Measurements from ENCODE around the gene EFHC1. TPM values are rescaled to one million over a fixed set of nuclear protein-coding genes. Genes with fewer than 3 reads are reported as not detected.

Gene EFHC1
- polyA plus RNA-seq, 1 donor from 2014 or later, result 173 TPM

DNA sequence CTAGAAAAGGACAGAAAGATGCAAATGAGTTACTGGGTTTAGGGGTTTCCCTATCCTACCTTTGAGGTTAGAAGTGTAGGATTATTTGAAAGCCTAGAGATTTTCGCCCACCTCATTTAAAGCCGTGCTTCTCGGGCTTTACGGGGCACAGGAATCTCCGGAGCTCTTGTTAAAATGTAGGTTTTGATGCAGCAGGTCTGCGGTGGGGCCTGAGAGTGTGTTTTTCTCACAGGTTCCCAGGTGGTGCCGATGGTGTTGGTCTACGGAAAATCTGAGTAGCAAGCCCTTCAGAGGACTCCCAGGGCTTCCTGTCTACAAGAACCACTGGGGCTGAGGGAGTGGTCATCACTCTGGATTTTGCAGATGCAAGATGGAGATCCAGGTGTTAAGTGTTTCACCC lies 109.2 kb downstream of the EFHC1 start:
- H4K20me1 ChIP-seq (ENCODE audit: insufficient read depth), result no peaks in the 10 kb centered on the region
- H3K27ac ChIP-seq (ENCODE audit: low read length), result no peak overlapping the region
- H3K9me2 ChIP-seq (ENCODE audit: insufficient read depth, low read length), result no peaks in the 10 kb centered on the region
- TF ChIP-seq RAD21 (conservative IDR thresholded peaks at IDR 0.05), result no peak
- TF ChIP-seq MXI1 (conservative IDR thresholded peaks at IDR 0.05; ENCODE audit: poor library complexity, severe bottlenecking), result no peak
- no peak for TF ChIP-seq TAF1 (IDR thresholded peaks at IDR 0.05; ENCODE audit: low read depth)
- TF ChIP-seq EZH2 (IDR thresholded peaks at IDR 0.05; ENCODE audit: borderline replicate concordance, insufficient read depth, low read length, poor library complexity, severe bottlenecking), result no peak
- TF ChIP-seq, protein P1, sequence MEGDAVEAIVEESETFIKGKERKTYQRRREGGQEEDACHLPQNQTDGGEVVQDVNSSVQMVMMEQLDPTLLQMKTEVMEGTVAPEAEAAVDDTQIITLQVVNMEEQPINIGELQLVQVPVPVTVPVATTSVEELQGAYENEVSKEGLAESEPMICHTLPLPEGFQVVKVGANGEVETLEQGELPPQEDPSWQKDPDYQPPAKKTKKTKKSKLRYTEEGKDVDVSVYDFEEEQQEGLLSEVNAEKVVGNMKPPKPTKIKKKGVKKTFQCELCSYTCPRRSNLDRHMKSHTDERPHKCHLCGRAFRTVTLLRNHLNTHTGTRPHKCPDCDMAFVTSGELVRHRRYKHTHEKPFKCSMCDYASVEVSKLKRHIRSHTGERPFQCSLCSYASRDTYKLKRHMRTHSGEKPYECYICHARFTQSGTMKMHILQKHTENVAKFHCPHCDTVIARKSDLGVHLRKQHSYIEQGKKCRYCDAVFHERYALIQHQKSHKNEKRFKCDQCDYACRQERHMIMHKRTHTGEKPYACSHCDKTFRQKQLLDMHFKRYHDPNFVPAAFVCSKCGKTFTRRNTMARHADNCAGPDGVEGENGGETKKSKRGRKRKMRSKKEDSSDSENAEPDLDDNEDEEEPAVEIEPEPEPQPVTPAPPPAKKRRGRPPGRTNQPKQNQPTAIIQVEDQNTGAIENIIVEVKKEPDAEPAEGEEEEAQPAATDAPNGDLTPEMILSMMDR (IDR thresholded peaks at IDR 0.05; ENCODE audit: poor library complexity, severe bottlenecking), result no peak
- no peaks in the 10 kb centered on the region for H3F3A ChIP-seq (ENCODE audit: insufficient read depth, low read length, poor library complexity, severe bottlenecking)
- H3K27me3 ChIP-seq (ENCODE audit: insufficient read depth, low read depth, low read length), result no peaks in the 10 kb centered on the region
- H3K9me3 ChIP-seq (ENCODE audit: low read length), result no peaks in the 10 kb centered on the region
- no peak overlapping the region for H3K4me3 ChIP-seq (ENCODE audit: low read length)
- no peaks in the 10 kb centered on the region for H3K79me2 ChIP-seq (replicated peaks; ENCODE audit: insufficient read depth, low read length)
- no peak overlapping the region for H3K9ac ChIP-seq (ENCODE audit: low read length)
- no peaks in the 10 kb centered on the region for H3K36me3 ChIP-seq (ENCODE audit: insufficient read depth, low read length)
- H2AFZ ChIP-seq (ENCODE audit: low read depth, low read length), result no peak overlapping the region
- H3K4me2 ChIP-seq (ENCODE audit: low read length), result no peak overlapping the region

DNA sequence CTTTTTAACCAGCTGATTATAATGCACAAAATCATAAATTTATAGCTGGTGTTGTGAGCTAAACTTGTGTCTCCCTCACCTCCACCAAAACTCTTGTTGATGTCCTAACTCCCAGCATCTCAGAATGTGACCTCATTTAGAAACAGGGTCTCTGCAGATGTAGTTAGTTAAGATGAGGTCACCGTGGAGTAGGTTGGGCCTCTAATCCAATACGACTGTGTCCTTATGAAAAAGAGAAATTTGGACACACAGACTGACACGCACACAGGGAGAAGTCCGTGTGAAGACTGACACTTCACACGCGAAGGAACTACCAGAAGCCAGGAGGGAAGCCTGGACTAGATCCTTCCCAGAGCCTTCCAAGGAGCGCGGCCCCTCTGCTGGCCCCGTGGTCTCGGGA lies 110.2 kb downstream of the EFHC1 start:
- no peaks in the 10 kb centered on the region for H4K20me1 ChIP-seq (ENCODE audit: insufficient read depth)
- TF ChIP-seq EZH2 (IDR thresholded peaks at IDR 0.05; ENCODE audit: borderline replicate concordance, insufficient read depth, low read length, poor library complexity, severe bottlenecking) (no peak), MXI1 (conservative IDR thresholded peaks at IDR 0.05; ENCODE audit: poor library complexity, severe bottlenecking) (no peak), RAD21 (conservative IDR thresholded peaks at IDR 0.05) (no peak), TAF1 (IDR thresholded peaks at IDR 0.05; ENCODE audit: low read depth) (no peak), POLR2AphosphoS5 (IDR thresholded peaks at IDR 0.05) (no peak), SMC3 (conservative IDR thresholded peaks at IDR 0.05; ENCODE audit: poor library complexity) (no peak), EP300 (conservative IDR thresholded peaks at IDR 0.05; ENCODE audit: poor library complexity, severe bottlenecking) (no peak)
- TF ChIP-seq, protein P2, sequence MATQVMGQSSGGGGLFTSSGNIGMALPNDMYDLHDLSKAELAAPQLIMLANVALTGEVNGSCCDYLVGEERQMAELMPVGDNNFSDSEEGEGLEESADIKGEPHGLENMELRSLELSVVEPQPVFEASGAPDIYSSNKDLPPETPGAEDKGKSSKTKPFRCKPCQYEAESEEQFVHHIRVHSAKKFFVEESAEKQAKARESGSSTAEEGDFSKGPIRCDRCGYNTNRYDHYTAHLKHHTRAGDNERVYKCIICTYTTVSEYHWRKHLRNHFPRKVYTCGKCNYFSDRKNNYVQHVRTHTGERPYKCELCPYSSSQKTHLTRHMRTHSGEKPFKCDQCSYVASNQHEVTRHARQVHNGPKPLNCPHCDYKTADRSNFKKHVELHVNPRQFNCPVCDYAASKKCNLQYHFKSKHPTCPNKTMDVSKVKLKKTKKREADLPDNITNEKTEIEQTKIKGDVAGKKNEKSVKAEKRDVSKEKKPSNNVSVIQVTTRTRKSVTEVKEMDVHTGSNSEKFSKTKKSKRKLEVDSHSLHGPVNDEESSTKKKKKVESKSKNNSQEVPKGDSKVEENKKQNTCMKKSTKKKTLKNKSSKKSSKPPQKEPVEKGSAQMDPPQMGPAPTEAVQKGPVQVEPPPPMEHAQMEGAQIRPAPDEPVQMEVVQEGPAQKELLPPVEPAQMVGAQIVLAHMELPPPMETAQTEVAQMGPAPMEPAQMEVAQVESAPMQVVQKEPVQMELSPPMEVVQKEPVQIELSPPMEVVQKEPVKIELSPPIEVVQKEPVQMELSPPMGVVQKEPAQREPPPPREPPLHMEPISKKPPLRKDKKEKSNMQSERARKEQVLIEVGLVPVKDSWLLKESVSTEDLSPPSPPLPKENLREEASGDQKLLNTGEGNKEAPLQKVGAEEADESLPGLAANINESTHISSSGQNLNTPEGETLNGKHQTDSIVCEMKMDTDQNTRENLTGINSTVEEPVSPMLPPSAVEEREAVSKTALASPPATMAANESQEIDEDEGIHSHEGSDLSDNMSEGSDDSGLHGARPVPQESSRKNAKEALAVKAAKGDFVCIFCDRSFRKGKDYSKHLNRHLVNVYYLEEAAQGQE (IDR thresholded peaks at IDR 0.05; ENCODE audit: borderline replicate concordance), result no peak
- TF ChIP-seq, protein P1 (IDR thresholded peaks at IDR 0.05; ENCODE audit: poor library complexity, severe bottlenecking), result no peak
- H3K9me3 ChIP-seq (ENCODE audit: low read length), result no peaks in the 10 kb centered on the region
- no peak overlapping the region for H3K27ac ChIP-seq (ENCODE audit: low read length)
- H2AFZ ChIP-seq (ENCODE audit: low read depth, low read length), result no peak overlapping the region
- no peak overlapping the region for H3K4me2 ChIP-seq (ENCODE audit: low read length)
- H3K36me3 ChIP-seq (ENCODE audit: insufficient read depth, low read length), result no peaks in the 10 kb centered on the region
- no peak overlapping the region for H3K4me3 ChIP-seq (ENCODE audit: low read length)
- H3K9ac ChIP-seq (ENCODE audit: low read length), result no peak overlapping the region
- H3F3A ChIP-seq (ENCODE audit: insufficient read depth, low read length, poor library complexity, severe bottlenecking), result no peaks in the 10 kb centered on the region
- H3K9me2 ChIP-seq (ENCODE audit: insufficient read depth, low read length), result no peaks in the 10 kb centered on the region
- no peaks in the 10 kb centered on the region for H3K27me3 ChIP-seq (ENCODE audit: insufficient read depth, low read depth, low read length)
- H3K79me2 ChIP-seq (replicated peaks; ENCODE audit: insufficient read depth, low read length), result no peaks in the 10 kb centered on the region

All from neural cell (in vitro differentiated cells).